Panc1 (cell line): ENCODE measurements around the gene PGAM1. TPM values are rescaled to one million over a fixed set of nuclear protein-coding genes. Genes with fewer than 3 reads are reported as not detected.

Source experiments
- ATAC-seq: fragments of 200-7000 bp; cut with Tn5 transposase; 2 replicates; pipeline ENCODE4 v1.9.1; 2020; ENCODE audit warnings: mild to moderate bottlenecking, moderate library complexity
- BruUV-seq: library from RNA; stranded (reverse); fragments of 400-500 nt; replicated peaks from 2 replicates; lab custom pipeline; 2021; lab: Mats Ljungman, UMichigan
- CTCF ChIA-PET: fragments of 300-600 bp; sonication (Branson Sonifier 250); formaldehyde crosslinking; loops from one replicate; lab custom pipeline; 2022; ENCODE audit warnings: antibody characterized with exemption; lab: Charles Lee
- POLR2A ChIA-PET: fragments of 300-600 bp; sonication (Branson Sonifier 250); formaldehyde crosslinking; loops from one replicate; lab custom pipeline; 2022; ENCODE audit warnings: antibody characterized with exemption; lab: Charles Lee
- DNase-seq: peaks from one replicate; pipeline ENCODE4 v3.0.0-alpha.2; 2010; ENCODE audit warnings: low read depth, low spot score
- H3K27ac ChIP-seq: 2 replicates; pipeline ENCODE4 v1.5.1; 2011; ENCODE audit warnings: mild to moderate bottlenecking, low read length, inconsistent platforms
- H3K27me3 ChIP-seq: fragments of 200-500 bp; sonication (Bioruptor generic); 2 replicates; pipeline ENCODE4 v1.6.0; 2014; ENCODE audit warnings: low read length, inconsistent platforms; ENCODE audit not compliant: control insufficient read depth, insufficient read depth
- H3K36me3 ChIP-seq: fragments of 200-500 bp; sonication (Bioruptor generic); 2 replicates; pipeline ENCODE4 v1.5.1; 2014; ENCODE audit warnings: inconsistent platforms, mild to moderate bottlenecking, low read length, moderate library complexity; ENCODE audit not compliant: control insufficient read depth, insufficient read depth
- H3K4me1 ChIP-seq: 2 replicates; pipeline ENCODE4 v1.5.1; 2011; ENCODE audit warnings: inconsistent platforms, mild to moderate bottlenecking, low read length, moderate library complexity; ENCODE audit not compliant: control insufficient read depth, insufficient read depth
- H3K4me3 ChIP-seq, 2 experiments: 2 replicates each; pipeline ENCODE4 v1.5.1; 2011 to 2012; ENCODE audit warnings: low read depth in 2 of 2, low read length in 2 of 2, mild to moderate bottlenecking in 2 of 2, inconsistent platforms in 1 of 2, moderate library complexity in 1 of 2
- H3K9me3 ChIP-seq: fragments of 200-500 bp; sonication (Bioruptor generic); 2 replicates; pipeline ENCODE4 v1.5.1; 2014; ENCODE audit warnings: low read depth, mild to moderate bottlenecking, inconsistent platforms, low read length, moderate library complexity; ENCODE audit not compliant: control insufficient read depth, insufficient read depth
- CTCF ChIP-seq: fragments of 450-650 bp; IDR thresholded peaks from 2 replicates; pipeline ENCODE4 v1.5.1; 2017; ENCODE audit warnings: mild to moderate bottlenecking
- POLR2AphosphoS5 ChIP-seq: IDR thresholded peaks from 2 replicates; pipeline ENCODE4 v1.6.1; 2012; ENCODE audit warnings: mild to moderate bottlenecking, low read depth, low read length, moderate library complexity
- REST ChIP-seq, 2 experiments: IDR thresholded peaks; 2 replicates each; pipeline ENCODE4 v1.6.1; 2011 to 2012; ENCODE audit warnings: low read depth in 2 of 2, control low read depth in 1 of 2, low read length in 1 of 2, mild to moderate bottlenecking in 1 of 2, moderate library complexity in 1 of 2; ENCODE audit not compliant: insufficient read depth in 1 of 2
- SIN3A ChIP-seq: IDR thresholded peaks from 2 replicates; pipeline ENCODE4 v1.6.1; 2012; ENCODE audit warnings: low read depth, mild to moderate bottlenecking, low read length, moderate library complexity, borderline replicate concordance; ENCODE audit not compliant: insufficient read depth
- TCF7L2 ChIP-seq: IDR thresholded peaks from 2 replicates; pipeline ENCODE4 v1.6.1; 2011; ENCODE audit warnings: mild to moderate bottlenecking, low read depth, low read length, inconsistent platforms
- in situ Hi-C: cut with HindIII; loops from 2 replicates; pipeline ENCODE4 v1.10.0; 2016; ENCODE audit warnings: low sequenced_read_pairs, low pct_unique_long_range_greater_than_20kb
- intact Hi-C: fragments of 100-400 bp; cut with micrococcal nuclease; formaldehyde crosslinking; loops from one replicate; pipeline ENCODE4 v1.10.0; 2022; ENCODE audit not compliant: unreplicated experiment
- total RNA-seq: library from RNA; stranded (reverse); gene quantifications from one replicate; pipeline ENCODE4 v1.2.1, GENCODE V29; 2021; ENCODE audit not compliant: unreplicated experiment

Gene PGAM1
- total RNA-seq, 1 experiment from 2014 or later: 726 TPM

DNA sequence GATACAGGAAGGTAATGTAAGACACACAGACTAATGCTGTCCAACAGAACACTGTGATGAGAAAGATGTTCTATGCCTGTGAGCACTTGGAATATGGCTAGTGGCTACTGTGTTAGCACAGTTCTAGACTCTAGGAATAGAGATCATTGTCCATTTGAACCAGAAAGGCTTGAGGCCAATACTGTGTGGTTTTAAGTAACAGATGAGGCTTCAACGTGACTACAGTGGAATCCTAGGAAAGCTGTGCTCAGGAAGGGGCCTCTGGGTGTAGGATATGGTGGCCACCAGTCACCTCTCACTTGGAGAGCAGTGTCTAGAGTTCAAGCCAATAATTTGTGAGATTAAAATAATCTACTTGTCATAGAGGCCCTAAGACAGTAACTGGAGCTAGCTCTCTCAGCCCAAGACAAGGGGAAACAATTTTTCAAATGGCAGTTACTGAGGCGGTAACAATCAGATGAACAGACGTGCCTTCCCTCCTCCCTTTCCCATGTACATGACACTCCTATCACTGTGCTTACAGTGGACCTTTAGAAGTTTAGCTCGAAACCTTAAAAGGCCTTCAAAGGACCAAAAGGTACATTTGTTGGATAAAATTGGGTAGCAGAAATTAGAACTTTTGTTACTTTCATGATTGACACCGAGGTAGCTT is 30.2 kb downstream of the PGAM1 start:
- TF ChIP-seq SIN3A (no peak), TCF7L2 (no peak), CTCF (no peak), POLR2AphosphoS5 (no peak), REST (IDR thresholded peaks at IDR 0.05; ENCODE audit: insufficient read depth in 1 of 2, low read depth in 2 of 2, low read length in 1 of 2) (no peak)
- no TSS peak for BruUV-seq
- CTCF ChIA-PET: no interaction called here
- Histone ChIP-seq H3K9me3 (no peaks in the 10 kb centered on the region), H3K36me3 (peaks cover 24% of the 10 kb centered on the region), H3K27me3 (no peaks in the 10 kb centered on the region), H3K4me1 (no peaks in the 10 kb centered on the region), H3K27ac (no peak overlapping the region), H3K4me3 (no peak overlapping the region)
- intact Hi-C loops: no loop called here
- ATAC-seq: no peak
- in situ Hi-C loops: no loop called here
- DNase-seq: no peak
- POLR2A ChIA-PET: interaction anchor here (0.5 kb wide), 1 partner anchor 98 kb away, joined by 8 read pairs; no protein-coding TSS in a partner anchor

- H3K9me3 ChIP-seq: no peaks in the 10 kb centered on the region
- ChIA-PET CTCF (interaction anchor here (0.7 kb wide), 1 partner anchor 274 kb away, joined by 4 read pairs; no protein-coding TSS in a partner anchor), POLR2A (interaction anchor here (0.5 kb wide), 1 partner anchor 97 kb away, joined by 8 read pairs; no protein-coding TSS in a partner anchor)
- DNase-seq (no peak), ATAC-seq (no peak)
- no peaks in the 10 kb centered on the region for H3K4me1 ChIP-seq
- no peak overlapping the region for H3K4me3 ChIP-seq
- no peak overlapping the region for H3K27ac ChIP-seq
- in situ Hi-C loops: no loop called here
- H3K36me3 ChIP-seq: peaks cover 26% of the 10 kb centered on the region
- intact Hi-C loops: no loop called here
- no TSS peak for BruUV-seq
- no peaks in the 10 kb centered on the region for H3K27me3 ChIP-seq
- no peak for TF ChIP-seq POLR2AphosphoS5
- TF ChIP-seq CTCF: no peak
- no peak for TF ChIP-seq TCF7L2
- TF ChIP-seq REST (IDR thresholded peaks at IDR 0.05; ENCODE audit: insufficient read depth in 1 of 2, low read depth in 2 of 2, low read length in 1 of 2): no peak
- no peak for TF ChIP-seq SIN3A
Measured at GRCh38 chr10:97456686-97457065, 30.7 kb downstream of the PGAM1 start.
